Muscle of leg (tissue), 11 donors: ENCODE data around the gene GAB1. TPM values are rescaled to one million over a fixed set of nuclear protein-coding genes. Genes with fewer than 3 reads are reported as not detected.

Source experiments
- DNase-seq: peaks from one replicate; pipeline ENCODE4 v3.0.0; 2013
- H3K27ac ChIP-seq: one replicate; pipeline ENCODE4 v1.5.1; 2013; ENCODE audit warnings: mild to moderate bottlenecking, low read length, control low read depth
- H3K27me3 ChIP-seq: one replicate; pipeline ENCODE4 v1.6.1; 2013; ENCODE audit warnings: low read length; ENCODE audit not compliant: control insufficient read depth, insufficient read depth
- H3K36me3 ChIP-seq: one replicate; pipeline ENCODE4 v1.6.1; 2013; ENCODE audit warnings: low read length; ENCODE audit not compliant: control insufficient read depth, insufficient read depth
- H3K4me1 ChIP-seq: one replicate; pipeline ENCODE4 v1.6.1; 2013; ENCODE audit warnings: low read length; ENCODE audit not compliant: control insufficient read depth, insufficient read depth
- H3K4me3 ChIP-seq: one replicate; pipeline ENCODE4 v1.5.1; 2013; ENCODE audit warnings: low read length, control low read depth
- H3K9me3 ChIP-seq: replicated peaks from 2 replicates; pipeline ENCODE4 v1.6.1; 2013; ENCODE audit warnings: low read depth, low read length; ENCODE audit not compliant: control insufficient read depth
- WGBS: methylation state at CpG from one replicate; pipeline ENCODE4 v1.1.5; 2013; ENCODE audit warnings: missing lambda C conversion rate; ENCODE audit not compliant: insufficient coverage; 5-methylcytosine and 5-hydroxymethylcytosine counted together
- polyA plus RNA-seq, 8 donors: library from polyadenylated mRNA; unstranded; fragments of 120-200 nt; gene quantifications; one replicate each; pipeline versions ENCODE4 v1.2.1 to v1.2.3, GENCODE V29; 2013; ENCODE audit warnings: inconsistent platforms in 1 of 8, low replicate concordance in 1 of 8; ENCODE audit not compliant: insufficient read length in 8 of 8, insufficient read depth in 1 of 8
- total RNA-seq: library from RNA; stranded (reverse); fragments of 120-200 nt; gene quantifications from one replicate; pipeline ENCODE4 v1.2.4, GENCODE V29; 2013

GAB1 gene
- total and polyA plus RNA-seq, 9 donors = 21.5 to 43.1 (median 29.0) TPM

- Histone ChIP-seq H3K9me3 (no peaks in the 10 kb centered on the region), H3K27me3 (no peaks in the 10 kb centered on the region), H3K36me3 (peaks cover 20% of the 10 kb centered on the region), H3K4me3 (no peak overlapping the region), H3K4me1 (no peaks in the 10 kb centered on the region), H3K27ac (no peak overlapping the region)
- no peak for DNase-seq
Observed at GRCh38 chr4:143458966-143459365, 122.3 kb downstream of the GAB1 start.

DNA sequence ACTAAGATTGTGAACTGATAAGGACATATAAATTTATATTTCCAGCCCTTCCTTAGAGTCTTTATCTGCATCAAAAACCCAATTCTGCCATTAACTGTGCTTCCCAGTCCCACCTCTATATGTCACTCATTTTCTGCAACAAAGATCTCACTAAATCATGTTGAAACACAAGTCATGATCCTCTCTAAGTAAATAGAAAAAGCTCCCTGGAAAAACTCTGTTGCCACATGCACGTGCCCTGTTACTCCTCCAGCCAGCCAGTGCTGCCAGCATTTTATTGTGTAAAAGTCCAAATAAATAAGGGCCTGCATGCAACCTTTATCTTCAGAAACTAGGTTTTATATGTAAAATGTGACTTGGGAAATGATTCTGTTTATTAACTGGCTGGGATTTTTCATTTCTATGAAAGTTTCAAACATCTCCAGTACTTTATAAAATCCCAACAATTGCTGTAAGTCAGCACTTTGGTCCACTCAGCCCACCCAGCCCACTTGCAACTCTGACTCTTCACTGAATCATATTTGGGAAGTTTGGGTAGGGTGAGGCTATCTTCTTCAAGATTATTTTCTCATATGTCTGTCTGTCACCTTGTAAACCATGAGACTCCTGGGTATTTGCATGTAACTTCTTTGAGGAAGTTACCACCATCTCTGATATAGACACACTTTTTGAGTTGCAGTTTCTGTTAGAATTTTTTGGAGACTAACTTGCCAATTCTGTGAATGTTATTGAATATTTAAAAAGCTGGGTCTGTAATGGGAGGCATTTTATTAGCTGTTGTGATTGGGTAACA is 136.9 kb downstream of the GAB1 start:
- Histone ChIP-seq H3K36me3 (peaks cover 9% of the 10 kb centered on the region), H3K4me3 (no peak overlapping the region), H3K27me3 (no peaks in the 10 kb centered on the region), H3K9me3 (no peaks in the 10 kb centered on the region), H3K4me1 (no peaks in the 10 kb centered on the region), H3K27ac (no peak overlapping the region)
- DNase-seq = no peak
- WGBS = no CpG with 5 or more reads among the region's 1 CpG

- 86% methylated on average over 1 of the region's 2 CpGs for WGBS
- H3K9me3 ChIP-seq = no peaks in the 10 kb centered on the region
- H3K27me3 ChIP-seq = no peaks in the 10 kb centered on the region
- no peak overlapping the region for H3K4me3 ChIP-seq
- no peaks in the 10 kb centered on the region for H3K4me1 ChIP-seq
- H3K27ac ChIP-seq = no peak overlapping the region
- peaks cover 3% of the 10 kb centered on the region for H3K36me3 ChIP-seq
- DNase-seq = no peak
Observed at GRCh38 chr4:143477487-143477886, 140.8 kb downstream of the GAB1 start.

DNA sequence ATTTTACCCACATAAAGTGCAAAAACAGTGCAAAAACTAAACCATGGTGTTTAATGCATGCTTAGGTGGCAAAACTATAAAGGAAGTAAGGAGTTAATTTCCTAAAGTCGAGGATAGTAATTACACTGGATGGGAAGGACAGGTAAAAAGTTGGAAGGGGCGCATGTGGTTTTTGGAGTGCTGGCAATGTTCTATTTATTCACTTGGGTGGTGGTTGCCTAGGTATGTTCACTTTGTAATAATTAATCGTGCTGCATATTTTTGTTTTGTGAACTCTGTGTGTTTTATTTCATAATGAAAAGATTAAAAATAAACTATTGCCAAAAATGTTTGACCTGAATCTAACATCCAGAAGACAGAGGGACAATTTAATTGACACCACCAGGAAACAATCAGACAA is 144.7 kb downstream of the GAB1 start:
- WGBS = 30% methylated on average over 1 of the region's 3 CpGs

DNA sequence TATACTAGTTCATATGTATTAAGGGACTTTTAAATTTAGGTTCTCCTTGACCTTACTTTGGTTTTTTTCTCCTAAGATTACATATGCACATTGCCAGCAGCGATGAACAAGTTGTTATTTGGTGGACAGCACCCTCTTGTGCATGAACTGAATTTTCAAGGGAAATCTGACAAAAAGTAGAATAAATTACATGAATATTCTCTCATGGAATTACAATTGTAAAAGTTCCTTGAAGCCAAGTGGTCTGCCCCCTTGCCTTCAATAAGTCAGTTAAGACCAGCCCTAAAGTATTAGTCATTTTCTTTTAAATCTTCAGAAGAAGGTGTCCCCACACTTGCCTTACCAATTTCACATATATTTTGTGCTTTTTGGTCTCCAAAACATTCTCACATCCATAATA is 146.2 kb downstream of the GAB1 start:
- DNase-seq = peak; percentile 74
- WGBS = no CpG with 5 or more reads among the region's 1 CpG
- Histone ChIP-seq H3K27ac (no peak overlapping the region), H3K27me3 (no peaks in the 10 kb centered on the region), H3K4me1 (no peaks in the 10 kb centered on the region), H3K4me3 (no peak overlapping the region), H3K9me3 (no peaks in the 10 kb centered on the region), H3K36me3 (no peaks in the 10 kb centered on the region)

More for the DNA sequence above, 144.7 kb downstream of the GAB1 start:
- Histone ChIP-seq H3K4me3 (no peak overlapping the region), H3K9me3 (no peaks in the 10 kb centered on the region), H3K27me3 (no peaks in the 10 kb centered on the region), H3K27ac (no peak overlapping the region), H3K36me3 (no peaks in the 10 kb centered on the region), H3K4me1 (no peaks in the 10 kb centered on the region)
- no peak for DNase-seq

DNA sequence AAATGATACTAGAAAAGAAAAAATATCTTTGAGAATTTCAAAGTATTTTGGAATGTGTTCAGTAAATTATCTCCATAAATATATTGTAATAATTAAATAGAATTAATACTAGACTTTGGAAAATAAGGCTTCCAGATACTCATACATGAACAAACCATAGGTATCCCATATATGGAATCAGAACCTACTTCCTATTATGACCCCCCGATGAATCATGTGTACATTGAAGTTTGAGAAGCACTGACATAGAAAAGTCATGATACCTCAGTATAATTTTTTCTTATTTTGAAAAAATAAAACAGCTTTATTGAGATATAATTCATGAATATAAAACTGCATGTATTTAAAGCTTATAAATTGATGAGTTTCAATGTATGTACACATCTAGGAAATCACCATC is 149.6 kb downstream of the GAB1 start:
- no peaks in the 10 kb centered on the region for H3K4me1 ChIP-seq
- no peaks in the 10 kb centered on the region for H3K36me3 ChIP-seq
- no peaks in the 10 kb centered on the region for H3K9me3 ChIP-seq
- DNase-seq = no peak
- H3K27ac ChIP-seq = no peak overlapping the region
- H3K27me3 ChIP-seq = no peaks in the 10 kb centered on the region
- no CpG with 5 or more reads among the region's 1 CpG for WGBS
- no peak overlapping the region for H3K4me3 ChIP-seq

GRCh38 chr4:143488687-143489086 is 152.0 kb downstream of the GAB1 start:
- no peak overlapping the region for H3K4me3 ChIP-seq
- no peak overlapping the region for H3K27ac ChIP-seq
- 95% methylated on average over 3 of the region's 3 CpGs for WGBS
- no peaks in the 10 kb centered on the region for H3K9me3 ChIP-seq
- no peaks in the 10 kb centered on the region for H3K27me3 ChIP-seq
- H3K4me1 ChIP-seq = no peaks in the 10 kb centered on the region
- no peak for DNase-seq
- H3K36me3 ChIP-seq = no peaks in the 10 kb centered on the region

- no peaks in the 10 kb centered on the region for H3K27me3 ChIP-seq
- H3K4me3 ChIP-seq = no peak overlapping the region
- no peak overlapping the region for H3K27ac ChIP-seq
- no peaks in the 10 kb centered on the region for H3K36me3 ChIP-seq
- no peaks in the 10 kb centered on the region for H3K4me1 ChIP-seq
- WGBS = 100% methylated on average over 2 of the region's 2 CpGs
- no peaks in the 10 kb centered on the region for H3K9me3 ChIP-seq
- DNase-seq = no peak
Observed at GRCh38 chr4:143489106-143489505, 152.4 kb downstream of the GAB1 start.

DNA sequence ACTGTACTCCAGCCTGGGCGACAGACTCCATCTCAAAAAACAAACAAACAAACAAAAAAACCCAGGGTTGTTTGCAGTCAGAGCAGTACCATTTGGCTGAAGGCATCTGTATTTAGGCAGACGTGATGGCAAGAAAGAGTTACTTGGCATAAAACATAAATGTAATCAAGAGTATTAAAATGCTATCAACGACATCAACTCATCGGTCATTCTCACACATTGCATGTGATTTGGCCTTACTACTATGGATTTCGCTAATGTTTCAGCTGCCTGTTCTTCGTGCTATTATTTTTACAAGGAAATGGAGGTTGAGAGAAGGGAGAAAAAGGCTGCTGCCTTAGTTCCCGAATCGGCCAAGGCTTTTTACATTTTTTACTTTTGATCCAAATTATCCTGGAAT is 161.3 kb downstream of the GAB1 start:
- no peak overlapping the region for H3K4me3 ChIP-seq
- no peaks in the 10 kb centered on the region for H3K9me3 ChIP-seq
- DNase-seq = no peak
- H3K36me3 ChIP-seq = no peaks in the 10 kb centered on the region
- H3K27me3 ChIP-seq = no peaks in the 10 kb centered on the region
- no peak overlapping the region for H3K27ac ChIP-seq
- H3K4me1 ChIP-seq = no peaks in the 10 kb centered on the region
- no CpG with 5 or more reads among the region's 8 CpGs for WGBS

- Histone ChIP-seq H3K27me3 (no peaks in the 10 kb centered on the region), H3K9me3 (no peaks in the 10 kb centered on the region), H3K4me3 (no peak overlapping the region), H3K27ac (no peak overlapping the region), H3K4me1 (no peaks in the 10 kb centered on the region), H3K36me3 (no peaks in the 10 kb centered on the region)
- 40% methylated on average over 1 of the region's 1 CpG for WGBS
- DNase-seq = no peak
Observed at GRCh38 chr4:143502231-143502630, 165.6 kb downstream of the GAB1 start.

GRCh38 chr4:143506031-143506430 is 169.4 kb downstream of the GAB1 start:
- no peaks in the 10 kb centered on the region for H3K27me3 ChIP-seq
- H3K4me1 ChIP-seq = no peaks in the 10 kb centered on the region
- WGBS = no CpG with 5 or more reads among the region's 1 CpG
- no peak overlapping the region for H3K4me3 ChIP-seq
- no peaks in the 10 kb centered on the region for H3K36me3 ChIP-seq
- no peak for DNase-seq
- H3K27ac ChIP-seq = no peak overlapping the region
- H3K9me3 ChIP-seq = no peaks in the 10 kb centered on the region
